HG03442 (cell line): ENCODE data around the gene CACNB4.

ENCODE experiments used
- ATAC-seq: cut with Tn5 transposase; IDR thresholded peaks from one replicate; pipeline ENCODE4 v1.9.1; 2021; ENCODE audit warnings: mild to moderate bottlenecking, moderate library complexity; ENCODE audit not compliant: unreplicated experiment

CACNB4 gene

DNA sequence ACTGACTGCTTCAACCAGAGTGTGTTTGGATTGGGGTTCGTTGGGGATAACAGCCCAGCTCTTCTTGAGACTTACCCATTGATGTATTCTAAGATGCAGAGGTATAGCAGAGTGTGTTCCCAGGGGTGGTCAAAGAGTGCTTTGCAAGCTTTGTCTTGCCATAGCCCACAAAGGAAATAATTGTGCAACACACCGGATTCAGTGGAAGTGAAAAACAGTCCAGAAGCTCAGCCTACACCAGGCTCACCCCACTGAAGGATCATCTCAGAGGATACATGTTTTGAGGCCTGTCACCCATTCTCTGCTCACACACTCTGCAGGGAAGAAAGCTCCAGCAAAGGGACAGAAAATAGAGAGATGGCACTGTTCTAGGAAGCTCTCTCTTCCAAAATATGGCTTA is 9.6 kb downstream of the CACNB4 start:
- no peak for ATAC-seq

DNA sequence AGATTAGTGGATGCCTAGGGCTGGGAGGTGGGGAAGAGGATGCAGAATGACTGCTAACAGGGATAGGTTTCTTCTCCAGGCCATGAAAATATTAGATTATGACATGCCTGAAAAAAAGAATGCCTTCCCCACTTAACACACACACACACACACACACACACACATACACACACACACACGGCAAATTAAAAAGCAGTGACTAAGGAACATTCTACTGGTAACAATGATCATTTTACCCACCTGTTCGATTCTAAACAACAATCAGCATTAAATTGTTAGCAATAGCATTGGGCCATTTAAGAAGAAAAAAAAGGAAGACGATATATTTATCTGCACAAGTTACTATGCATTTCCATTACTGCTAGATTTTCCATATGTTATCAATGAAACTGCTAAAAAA is 10.8 kb downstream of the CACNB4 start:
- ATAC-seq: no peak

DNA sequence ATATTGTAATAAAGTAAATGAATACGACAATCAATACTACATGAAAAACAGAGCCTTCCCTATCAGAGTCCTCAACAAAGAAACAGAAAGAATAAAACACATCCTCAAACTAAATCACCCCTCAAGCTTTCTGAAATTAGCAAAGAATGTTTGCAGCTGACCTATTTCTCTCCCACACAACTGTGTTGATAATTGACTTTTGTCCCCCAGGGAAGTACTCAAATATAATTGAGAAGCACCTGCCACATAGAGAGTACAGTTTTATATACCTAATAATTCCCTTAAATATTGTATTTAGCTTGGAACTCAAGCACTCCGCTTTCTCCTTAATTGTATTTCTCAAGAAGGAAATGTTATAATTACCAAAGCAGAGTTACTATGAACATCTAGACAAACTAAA is 12.6 kb downstream of the CACNB4 start:
- ATAC-seq: no peak

DNA sequence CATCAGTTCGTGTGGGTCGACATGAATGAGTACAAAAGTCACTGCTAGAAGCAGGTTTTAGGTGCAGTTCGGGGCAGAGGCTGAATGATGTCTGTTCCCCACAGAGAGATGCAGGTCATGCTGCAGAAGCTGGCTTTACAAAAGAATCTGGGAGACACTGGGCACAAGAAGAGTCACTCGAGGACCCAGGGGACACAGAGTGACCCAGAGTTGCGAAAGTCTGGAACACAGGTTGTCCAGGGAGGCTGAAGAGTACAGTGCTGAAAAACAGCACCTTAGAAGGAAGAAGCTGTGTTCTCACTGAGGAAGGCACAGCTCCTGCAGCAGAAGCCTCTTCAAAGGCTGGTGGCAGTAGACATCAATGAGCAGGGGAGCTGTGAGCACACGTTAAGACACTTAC is 14.8 kb downstream of the CACNB4 start:
- no peak for ATAC-seq

DNA sequence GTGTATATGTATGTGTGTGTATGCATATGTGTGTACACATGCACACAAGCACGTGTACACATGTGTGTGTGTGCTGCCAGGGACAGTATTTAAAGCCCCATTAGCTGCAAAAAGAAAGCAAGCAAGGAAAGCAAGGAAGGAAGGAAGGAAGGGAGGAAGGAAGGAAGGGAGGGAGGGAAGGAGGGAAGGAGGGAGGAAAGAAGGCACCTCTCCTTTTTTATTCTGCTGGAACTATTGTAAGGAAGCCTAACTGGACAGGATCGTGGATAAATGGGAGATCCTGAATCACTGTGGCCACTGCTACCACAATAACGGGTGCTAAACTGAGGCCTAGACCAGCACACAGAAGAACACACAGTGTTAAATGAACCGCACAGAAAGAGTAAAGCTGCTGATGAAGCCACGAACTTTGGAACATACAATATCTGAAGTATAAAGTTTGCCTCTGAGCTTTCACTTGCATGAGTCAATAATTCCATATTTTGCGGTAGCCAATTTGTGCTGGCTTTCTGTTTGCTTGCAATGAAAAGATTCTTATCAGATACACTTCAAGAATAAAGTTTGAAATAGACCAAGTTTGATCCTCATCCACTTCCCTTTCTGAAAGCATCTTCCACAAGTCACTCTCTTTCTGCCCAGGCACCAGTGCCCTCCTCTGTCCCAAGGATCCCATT is 15.5 kb downstream of the CACNB4 start:
- ATAC-seq: no peak

DNA sequence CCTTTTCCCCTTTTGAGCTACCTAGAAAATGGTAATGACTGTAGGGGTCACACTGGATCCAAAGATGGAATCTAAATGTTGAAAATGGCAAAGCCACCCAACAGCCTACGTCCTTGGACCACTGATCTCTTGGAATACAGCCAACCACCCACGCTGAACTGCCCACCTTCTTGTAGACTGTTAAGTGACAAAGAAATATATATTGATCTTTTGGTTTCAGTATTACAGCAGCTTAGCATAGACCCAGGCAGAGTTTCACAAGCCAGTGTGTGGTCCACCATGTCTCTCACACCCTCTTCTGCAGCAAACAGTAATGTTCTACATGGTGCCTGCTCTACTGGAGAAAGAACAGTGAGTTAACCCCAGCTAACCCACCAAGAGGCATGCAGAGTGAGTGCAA is 20.2 kb downstream of the CACNB4 start:
- ATAC-seq: peak; percentile 89

DNA sequence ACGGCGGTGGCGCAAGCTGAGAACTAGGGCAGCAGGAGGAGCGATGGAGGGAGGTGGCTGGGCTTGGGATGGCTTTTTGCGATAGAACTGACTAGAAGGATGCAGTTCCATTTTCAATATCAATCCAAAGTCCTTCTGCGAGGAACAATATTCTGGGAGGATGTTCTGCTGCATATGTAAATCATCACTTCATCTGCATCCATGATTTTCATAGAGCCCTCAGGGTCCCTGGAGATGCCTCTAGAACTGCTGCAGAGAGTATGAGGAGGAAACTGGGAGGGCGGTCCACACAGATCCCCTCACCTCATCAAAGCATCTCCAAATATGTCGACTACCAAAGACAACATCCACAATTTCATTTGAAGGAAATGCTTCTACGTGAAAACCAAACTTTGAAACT is 20.8 kb downstream of the CACNB4 start:
- ATAC-seq: no peak

DNA sequence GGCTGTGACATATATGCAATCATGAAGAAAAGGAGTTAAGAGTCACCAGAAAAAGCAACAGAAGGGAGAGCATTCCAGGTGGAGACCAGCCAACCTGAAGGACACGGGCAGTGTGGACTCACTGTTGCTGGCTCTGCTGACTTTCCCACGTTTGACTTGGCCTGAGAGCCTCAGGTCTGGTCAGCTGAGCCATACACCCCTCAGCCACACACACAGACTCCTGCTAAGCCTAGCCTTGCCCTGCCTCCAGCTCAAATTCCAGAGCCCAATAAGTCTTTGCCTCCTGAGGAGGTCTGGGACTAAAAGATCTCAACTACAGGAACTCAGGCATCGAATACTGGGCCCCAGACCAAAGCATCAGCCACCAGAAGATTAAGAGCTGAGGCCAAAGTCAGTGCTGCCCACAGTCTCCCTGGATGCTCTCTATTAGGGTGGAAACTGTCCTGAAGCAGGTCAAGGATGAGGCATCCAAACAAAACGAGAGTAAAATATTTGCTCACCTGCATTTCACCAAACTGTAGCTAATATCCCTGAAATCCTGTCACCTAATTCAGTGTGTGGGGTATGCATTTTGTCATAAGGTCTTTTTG is 23.3 kb downstream of the CACNB4 start:
- ATAC-seq: no peak

DNA sequence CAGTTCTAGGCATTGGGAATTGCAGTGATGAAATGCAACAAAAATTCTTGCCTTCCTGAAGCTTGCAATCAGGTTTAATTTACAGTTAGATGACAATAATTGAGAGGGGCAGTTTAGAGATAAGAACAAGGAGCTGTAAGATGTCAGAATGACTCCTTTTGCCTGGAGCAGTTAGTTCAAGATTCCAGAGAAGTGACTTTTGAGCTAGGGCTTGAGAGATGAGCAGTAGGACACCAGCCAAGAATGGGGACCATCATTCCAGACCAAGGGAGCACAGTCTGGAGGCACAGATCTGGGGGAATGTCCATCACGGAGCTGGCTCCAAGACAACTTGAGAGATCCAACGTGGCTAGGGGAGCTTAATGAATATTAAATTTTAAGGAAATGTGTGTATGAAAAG is 26.8 kb downstream of the CACNB4 start:
- no peak for ATAC-seq

DNA sequence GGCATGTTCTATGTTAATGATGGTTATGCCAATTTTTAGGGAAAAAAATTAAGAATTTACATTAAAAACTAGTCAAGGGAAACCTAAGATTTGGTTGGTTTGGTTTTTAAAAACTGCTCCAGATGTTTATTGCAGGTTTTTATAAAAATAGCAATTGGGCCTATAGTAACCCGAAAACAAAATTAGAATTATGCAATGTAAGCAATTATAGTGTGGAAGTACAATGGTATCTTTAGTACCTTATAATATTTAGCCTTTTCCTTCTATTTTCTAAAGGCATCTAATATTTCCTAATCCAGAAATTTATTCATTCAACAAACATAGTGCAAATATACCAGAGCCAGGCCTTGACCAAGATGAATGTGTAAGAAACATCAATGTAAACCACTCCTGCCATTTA is 27.3 kb downstream of the CACNB4 start:
- ATAC-seq: no peak

DNA sequence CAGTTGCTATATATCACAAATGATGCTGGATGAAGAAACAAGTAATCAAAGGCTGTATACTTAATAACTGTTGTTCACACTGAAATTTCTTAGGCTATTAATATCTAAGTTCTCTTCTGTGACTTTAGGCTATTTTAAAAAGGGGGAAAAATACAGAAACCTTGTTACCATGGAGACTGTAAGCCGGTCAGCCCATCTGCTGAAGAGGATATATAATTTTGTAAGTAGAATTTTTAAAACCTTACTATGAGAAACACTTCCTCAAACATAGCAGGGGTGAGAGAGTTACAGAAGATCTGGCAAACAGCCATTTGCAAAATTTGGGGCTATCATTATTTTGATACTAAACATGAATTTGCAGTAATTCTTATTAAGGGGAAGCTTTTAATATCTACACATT is 27.8 kb downstream of the CACNB4 start:
- ATAC-seq: peak; percentile 69

DNA sequence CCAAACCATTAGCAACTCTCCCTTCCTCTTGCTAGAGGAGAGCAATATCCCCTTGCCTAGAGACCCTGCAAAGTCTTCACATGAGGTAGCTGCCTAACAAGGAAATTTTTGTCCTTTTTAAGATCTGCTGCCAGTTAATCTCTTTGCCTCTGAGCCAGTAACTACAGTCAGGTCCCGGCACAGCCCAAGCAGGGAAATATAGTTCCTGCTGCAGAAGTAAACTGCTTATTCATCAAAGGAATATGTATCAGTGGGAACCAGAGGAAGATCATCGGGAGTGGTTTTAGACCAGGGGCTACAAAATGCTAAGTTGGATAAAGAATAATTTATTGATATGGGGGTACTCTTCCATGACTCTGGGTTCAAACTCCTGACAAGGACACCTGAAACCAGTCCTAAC is 30.6 kb downstream of the CACNB4 start:
- ATAC-seq: no peak

DNA sequence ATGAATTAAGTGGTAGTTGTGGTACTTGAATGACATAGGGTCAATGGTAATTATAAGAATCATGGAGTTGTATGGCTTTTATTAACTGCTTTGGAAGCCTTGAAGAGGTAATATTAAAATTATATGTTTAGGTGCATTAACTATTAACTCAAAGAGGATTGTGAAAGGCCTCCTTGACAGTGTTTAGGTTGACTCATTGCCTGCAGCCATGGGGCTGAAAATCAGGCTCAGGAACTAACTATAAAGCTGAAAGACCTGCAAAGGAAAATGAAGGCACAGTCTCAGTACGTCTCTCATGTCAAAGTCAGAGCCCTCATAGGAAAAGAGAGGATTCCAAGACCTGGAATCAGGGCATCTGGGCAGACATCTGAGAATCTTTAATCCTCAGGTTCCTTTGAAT is 31.0 kb downstream of the CACNB4 start:
- ATAC-seq: no peak

DNA sequence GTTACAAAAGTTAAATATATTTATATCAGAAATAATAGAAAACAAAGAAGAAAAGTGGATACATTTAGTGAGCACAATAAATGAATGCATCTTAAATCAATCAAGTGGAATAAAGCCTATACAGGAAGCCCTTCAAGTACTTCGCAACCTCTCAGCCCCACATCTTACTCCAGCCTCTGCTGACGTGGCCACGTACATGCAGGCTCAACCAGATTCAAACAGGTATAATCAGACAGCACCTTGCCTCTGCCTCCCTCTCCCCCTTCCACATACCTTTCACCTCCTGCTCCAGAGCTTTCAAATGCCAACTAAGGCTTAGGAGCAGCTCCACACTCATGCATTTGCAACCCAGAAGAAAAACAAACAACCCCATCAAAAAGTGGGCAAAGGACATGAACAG is 32.9 kb downstream of the CACNB4 start:
- no peak for ATAC-seq

DNA sequence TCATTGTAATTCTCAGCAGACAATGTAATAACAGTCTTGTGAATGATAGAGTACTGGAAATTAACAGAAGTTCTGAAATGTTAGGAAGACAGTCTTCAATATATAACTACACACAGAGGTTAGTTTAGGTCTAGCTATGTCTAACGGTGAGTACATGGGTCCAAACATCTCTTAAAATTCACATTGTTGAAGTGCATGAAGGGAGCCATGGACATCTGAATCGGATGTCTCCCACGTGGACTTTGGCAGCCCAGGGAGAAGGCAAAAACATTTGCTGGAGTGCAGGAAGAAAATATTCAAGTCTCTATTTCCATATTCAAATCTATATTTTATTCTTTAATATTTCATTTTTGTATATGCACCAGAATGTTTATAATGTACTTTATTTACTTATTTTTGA is 34.8 kb downstream of the CACNB4 start:
- no peak for ATAC-seq

DNA sequence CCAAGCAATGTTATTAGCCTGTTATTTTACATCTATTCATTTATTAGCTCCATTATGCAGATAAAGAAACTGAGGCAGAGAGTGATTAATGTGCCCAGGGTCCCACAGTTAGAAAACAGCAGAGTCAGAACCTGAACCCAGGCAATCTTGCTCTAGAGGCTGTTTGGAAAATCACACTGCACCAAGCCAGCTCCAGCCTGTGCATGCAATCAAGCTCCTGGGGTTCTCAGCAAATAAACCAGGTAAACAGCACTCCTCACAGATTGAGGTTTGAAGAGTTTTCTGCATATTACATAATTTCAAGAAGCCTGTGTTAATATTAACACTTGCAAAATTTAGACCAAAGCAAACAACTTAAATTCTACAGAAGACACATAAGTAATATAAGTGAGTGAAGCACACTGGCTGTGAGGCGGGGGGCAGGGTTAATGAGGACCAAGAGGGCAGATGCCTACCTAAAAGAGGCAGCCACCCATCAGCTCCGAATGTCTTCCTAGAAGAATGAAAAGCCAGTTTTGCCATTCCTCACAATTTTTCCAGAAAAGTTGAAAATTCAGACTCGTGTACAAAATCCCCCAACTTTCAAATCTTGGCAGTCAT is 35.4 kb downstream of the CACNB4 start:
- ATAC-seq: no peak

DNA sequence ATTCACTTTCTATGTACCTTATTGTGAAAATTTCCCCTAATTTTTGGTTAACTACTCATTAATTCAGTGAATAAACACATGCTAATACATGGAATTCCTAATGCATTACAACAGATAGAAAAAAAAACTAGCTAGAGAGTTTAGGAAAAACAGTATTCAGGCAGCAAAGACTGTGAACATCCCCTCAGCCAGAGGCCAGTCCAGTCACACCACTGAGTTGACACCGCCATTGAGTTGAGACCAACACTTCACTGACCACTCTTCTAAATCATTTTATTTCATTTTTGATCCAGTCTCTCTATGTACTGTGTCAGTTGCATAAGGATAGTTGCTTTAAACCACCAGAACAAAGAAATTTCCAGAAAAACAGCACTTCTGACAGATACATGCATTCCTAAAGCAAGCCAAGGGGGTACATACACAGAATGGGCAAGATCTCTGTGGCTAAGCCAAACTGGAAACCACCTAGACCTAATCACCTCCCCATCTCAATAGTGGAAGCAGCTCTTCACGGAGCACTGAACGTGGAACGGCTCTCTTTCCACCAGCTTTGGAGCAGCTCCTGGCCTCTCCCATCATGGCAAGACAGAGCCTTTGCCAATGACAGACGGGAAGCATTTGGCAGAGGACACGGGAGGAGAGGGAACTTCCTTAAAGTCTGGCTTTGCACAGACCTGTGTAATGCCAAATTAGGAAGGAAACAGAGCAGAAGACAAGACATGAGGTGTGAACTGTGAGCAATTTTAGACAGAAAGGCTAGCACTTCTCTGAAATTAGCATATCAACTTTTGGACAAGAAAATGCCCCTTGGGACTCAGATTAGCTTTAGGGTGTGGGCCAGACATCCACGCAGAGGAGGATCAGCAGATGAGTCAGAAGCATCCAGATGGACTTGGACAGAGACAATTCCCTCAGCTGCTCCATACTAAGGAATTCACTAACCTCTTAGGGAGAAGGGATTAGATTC is 36.4 kb downstream of the CACNB4 start:
- peak; percentile 81 for ATAC-seq

DNA sequence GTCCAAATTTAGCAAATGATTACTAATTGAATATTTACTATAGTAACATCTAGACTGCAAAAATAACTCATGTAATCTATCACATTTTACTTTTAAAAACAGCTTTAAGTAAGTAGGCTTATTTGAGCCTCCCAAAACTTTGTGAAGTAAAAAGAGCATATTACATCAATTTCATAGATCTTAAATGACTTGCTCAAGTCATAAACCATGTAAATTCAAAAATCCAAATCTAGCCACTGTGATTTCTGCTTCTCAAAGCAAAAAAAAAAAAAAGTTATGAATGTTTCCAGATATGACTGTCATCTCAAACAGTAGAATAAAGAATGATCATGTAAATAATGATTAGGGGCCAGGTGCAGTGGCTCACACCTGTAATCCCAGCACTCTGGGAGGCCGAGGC is 37.5 kb downstream of the CACNB4 start:
- ATAC-seq: no peak

DNA sequence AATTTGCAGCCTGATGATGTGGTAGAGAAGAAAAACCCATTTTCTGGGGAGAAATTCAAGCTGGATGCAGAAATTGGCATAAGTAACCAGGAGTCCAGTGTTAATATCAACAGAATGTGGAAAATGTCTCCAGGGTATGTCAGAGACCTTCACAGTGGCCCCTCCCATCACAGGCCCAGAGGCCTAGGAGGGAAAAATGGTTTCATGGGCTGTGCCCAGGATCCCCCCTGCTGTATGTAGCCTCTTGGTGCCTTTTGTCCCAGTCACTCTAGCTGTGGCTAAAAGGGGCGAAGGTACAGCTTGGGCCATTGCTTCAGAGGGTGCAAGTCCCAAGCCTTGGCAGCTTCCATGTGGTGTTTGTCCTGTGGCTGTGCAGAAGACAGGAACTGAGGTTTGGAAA is 40.2 kb downstream of the CACNB4 start:
- no peak for ATAC-seq

DNA sequence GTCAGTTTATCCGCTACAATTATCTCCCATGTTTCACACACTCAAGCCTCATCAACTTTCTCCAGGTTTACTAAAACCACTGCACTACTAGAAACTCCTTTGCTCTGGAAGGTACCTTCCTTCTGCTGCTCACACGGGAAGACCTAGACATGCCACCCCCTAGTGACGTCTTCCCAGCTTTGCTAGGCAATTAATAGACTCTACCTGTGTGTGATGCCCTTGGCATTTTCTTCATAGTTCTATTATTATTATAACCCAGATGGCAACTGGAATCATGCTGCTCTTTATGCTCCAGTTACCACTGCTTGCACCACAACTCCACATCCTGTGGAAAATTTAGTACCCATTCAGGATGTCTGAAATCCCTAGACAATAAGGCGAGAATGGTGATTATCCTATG is 42.4 kb downstream of the CACNB4 start:
- no peak for ATAC-seq

DNA sequence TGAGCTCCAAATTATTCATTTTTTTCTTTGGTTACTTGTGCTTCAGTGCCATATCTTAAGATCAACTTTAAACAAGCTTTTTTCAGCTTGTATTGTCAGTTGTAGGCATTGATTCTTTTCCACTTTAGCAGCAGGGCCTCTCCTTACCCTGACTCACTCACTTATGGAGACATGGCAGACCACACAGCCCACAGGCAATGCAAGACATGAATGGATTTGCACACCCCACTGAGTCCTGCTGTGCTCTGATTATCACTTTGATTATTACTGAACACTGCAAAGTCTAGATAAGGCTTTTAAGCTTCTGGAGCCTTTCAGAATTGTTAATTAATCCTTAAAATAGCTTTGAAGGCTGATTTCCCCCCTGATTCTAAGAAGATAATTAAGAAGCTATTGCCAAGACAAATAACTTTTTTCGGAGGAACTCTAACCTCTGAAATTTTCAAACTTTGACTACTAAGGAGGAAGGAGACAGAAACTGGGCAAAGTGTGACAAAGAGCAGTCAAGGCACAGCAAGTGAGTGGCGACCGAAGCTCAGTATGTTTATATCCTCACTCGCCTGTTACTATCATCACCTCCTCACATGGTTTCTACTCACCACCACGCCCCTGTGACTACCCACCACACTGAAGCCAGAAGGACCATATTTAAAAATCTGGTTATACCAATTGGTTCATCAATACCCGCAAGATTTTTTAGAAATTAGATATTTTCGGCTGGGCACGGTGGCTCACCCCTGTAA is 43.3 kb downstream of the CACNB4 start:
- ATAC-seq: peak; percentile 45
